Measurements from ENCODE around the gene MTERF4. TPM values are rescaled to one million over a fixed set of nuclear protein-coding genes. Genes with fewer than 3 reads are reported as not detected.
"Not testable (repeated sequence)": the region's sequence is repeated elsewhere in the genome, so short reads cannot be mapped to it uniquely, and the experiment has no call there.

Gene MTERF4
- total and polyA plus RNA-seq, 3 experiments from 2014 or later = 46.4 to 49.2 (median 48.0) TPM

- peaks cover 9 to 85% (median 23%) of the 10 kb centered on the region in 3 donors for H3K36me3 Mint-ChIP-seq
- H3K4me3 Mint-ChIP-seq = peak overlapping the region in 3 of 7 donors; percentile 76 to 99 (median 97)
- no peaks in the 10 kb centered on the region for H3K9me3 Mint-ChIP-seq
These were observed 2.8 kb downstream of the MTERF4 start for GRCh38 chr2:241099246-241099645.

GRCh38 chr2:241096979-241097378, 5.1 kb downstream of the MTERF4 start:
- H3K4me3 ChIP-seq (ENCODE audit: low read length) = no peak overlapping the region
- peaks cover 9 to 91% (median 23%) of the 10 kb centered on the region in 3 donors for H3K36me3 Mint-ChIP-seq
- peak overlapping the region in 1 of 7 donors; percentile 61 for H3K4me3 Mint-ChIP-seq
- CTCF ChIA-PET = no interaction called here
- POLR2A ChIA-PET = interaction anchor here (2.1 kb wide), 2 partner anchors 12 to 52 kb away, joined by 11 to 15 read pairs; partner anchors contain the start of gene PASK
- no peaks in the 10 kb centered on the region for H3K9me3 ChIP-seq (ENCODE audit: low read length)
- H3K27ac Mint-ChIP-seq = peak overlapping the region; percentile 73 to 94 (median 84)
- H3K27me3 ChIP-seq (ENCODE audit: insufficient read depth, low read length, poor library complexity, severe bottlenecking) = no peaks in the 10 kb centered on the region
- no peak for DNase-seq
- H3K27ac ChIP-seq (ENCODE audit: low read depth, low read length) = no peak overlapping the region
- peaks cover 37% of the 10 kb centered on the region for H3K36me3 ChIP-seq (ENCODE audit: insufficient read depth, low read length)
- H3K4me1 Mint-ChIP-seq = peaks cover 41 to 84% (median 75%) of the 10 kb centered on the region in 3 donors
- H3K27me3 Mint-ChIP-seq = no peaks in the 10 kb centered on the region
- H3K9me3 Mint-ChIP-seq = no peaks in the 10 kb centered on the region
- peaks cover 58% of the 10 kb centered on the region for H3K4me1 ChIP-seq (ENCODE audit: insufficient read depth, low read length)

More at GRCh38 chr2:241099246-241099645, 2.8 kb downstream of the MTERF4 start:
- H3K27ac Mint-ChIP-seq = peak overlapping the region in 5 of 8 donors; percentile 29 to 94 (median 60)
- POLR2A ChIA-PET = no interaction called here
- CTCF ChIA-PET = no interaction called here
- Histone ChIP-seq H3K27me3 (ENCODE audit: insufficient read depth, low read length, poor library complexity, severe bottlenecking) (no peaks in the 10 kb centered on the region), H3K27ac (ENCODE audit: low read depth, low read length) (no peak overlapping the region), H3K4me1 (ENCODE audit: insufficient read depth, low read length) (peaks cover 73% of the 10 kb centered on the region), H3K36me3 (ENCODE audit: insufficient read depth, low read length) (peaks cover 28% of the 10 kb centered on the region), H3K9me3 (ENCODE audit: low read length) (no peaks in the 10 kb centered on the region), H3K4me3 (ENCODE audit: low read length) (no peak overlapping the region)
- no peaks in the 10 kb centered on the region for H3K27me3 Mint-ChIP-seq
- no peak for DNase-seq
- peaks cover 53 to 90% (median 85%) of the 10 kb centered on the region in 3 donors for H3K4me1 Mint-ChIP-seq

GRCh38 chr2:241095594-241096290, 6.3 kb downstream of the MTERF4 start:
- no peak overlapping the region for H3K27ac ChIP-seq (ENCODE audit: low read depth, low read length)
- H3K36me3 ChIP-seq (ENCODE audit: insufficient read depth, low read length) = peaks cover 41% of the 10 kb centered on the region
- H3K4me1 ChIP-seq (ENCODE audit: insufficient read depth, low read length) = peaks cover 50% of the 10 kb centered on the region
- peak overlapping the region; percentile 2 to 79 (median 61) for H3K4me3 Mint-ChIP-seq
- peaks cover 0 to 2% of the 10 kb centered on the region in 2 donors for H3K27me3 Mint-ChIP-seq
- H3K27me3 ChIP-seq (ENCODE audit: insufficient read depth, low read length, poor library complexity, severe bottlenecking) = no peaks in the 10 kb centered on the region
- H3K27ac Mint-ChIP-seq = peak overlapping the region; percentile 77 to 98 (median 92)
- H3K36me3 Mint-ChIP-seq = peaks cover 9 to 95% (median 25%) of the 10 kb centered on the region in 3 donors
- ChIA-PET CTCF (interaction anchor here (0.8 to 2.5 kb wide), 7 partner anchors 9 to 55 kb away, joined by 3 to 18 read pairs (median 4); partner anchors contain the start of genes PASK and PPP1R7), POLR2A (interaction anchor here (0.5 to 2.1 kb wide), 7 partner anchors 11 to 491 kb away, joined by 3 to 15 read pairs (median 6); partner anchors contain the start of gene PASK)
- no peaks in the 10 kb centered on the region for H3K9me3 ChIP-seq (ENCODE audit: low read length)
- H3K9me3 Mint-ChIP-seq = no peaks in the 10 kb centered on the region
- H3K4me3 ChIP-seq (ENCODE audit: low read length) = peak overlapping the region; percentile 9
- peaks cover 40 to 82% (median 81%) of the 10 kb centered on the region in 3 donors for H3K4me1 Mint-ChIP-seq
- peak in 4 of 5 donors; percentile 50 to 83 (median 74) for DNase-seq

- ChIA-PET CTCF (interaction anchor here (0.8 to 2.5 kb wide), 7 partner anchors 9 to 56 kb away, joined by 3 to 18 read pairs (median 4); partner anchors contain the start of genes PASK and PPP1R7), POLR2A (interaction anchor here (0.5 to 2.1 kb wide), 6 partner anchors 12 to 491 kb away, joined by 4 to 15 read pairs (median 8); partner anchors contain the start of gene PASK)
- peak overlapping the region; percentile 9 for H3K4me3 ChIP-seq (ENCODE audit: low read length)
- no peak for DNase-seq
- Mint-ChIP-seq H3K4me3 (peak overlapping the region in 1 of 7 donors; percentile 77), H3K4me1 (peaks cover 43 to 74% (median 73%) of the 10 kb centered on the region in 3 donors), H3K9me3 (no peaks in the 10 kb centered on the region), H3K36me3 (peaks cover 9 to 92% (median 25%) of the 10 kb centered on the region in 3 donors), H3K27ac (peak overlapping the region in 6 of 8 donors; percentile 23 to 95 (median 78)), H3K27me3 (peaks cover 0 to 2% of the 10 kb centered on the region in 2 donors)
- no peaks in the 10 kb centered on the region for H3K27me3 ChIP-seq (ENCODE audit: insufficient read depth, low read length, poor library complexity, severe bottlenecking)
- no peaks in the 10 kb centered on the region for H3K9me3 ChIP-seq (ENCODE audit: low read length)
- peaks cover 43% of the 10 kb centered on the region for H3K4me1 ChIP-seq (ENCODE audit: insufficient read depth, low read length)
- peaks cover 44% of the 10 kb centered on the region for H3K36me3 ChIP-seq (ENCODE audit: insufficient read depth, low read length)
- H3K27ac ChIP-seq (ENCODE audit: low read depth, low read length) = no peak overlapping the region
These were observed 7.1 kb downstream of the MTERF4 start for GRCh38 chr2:241094924-241095420.

GRCh38 chr2:241094172-241094571, 7.9 kb downstream of the MTERF4 start:
- H3K27ac ChIP-seq (ENCODE audit: low read depth, low read length) = no peak overlapping the region
- peaks cover 45% of the 10 kb centered on the region for H3K36me3 ChIP-seq (ENCODE audit: insufficient read depth, low read length)
- H3K4me3 Mint-ChIP-seq = no peak overlapping the region
- peaks cover 35% of the 10 kb centered on the region for H3K4me1 ChIP-seq (ENCODE audit: insufficient read depth, low read length)
- peaks cover 0 to 2% of the 10 kb centered on the region in 2 donors for H3K27me3 Mint-ChIP-seq
- no peaks in the 10 kb centered on the region for H3K27me3 ChIP-seq (ENCODE audit: insufficient read depth, low read length, poor library complexity, severe bottlenecking)
- POLR2A ChIA-PET = interaction anchor here (0.6 kb wide), 1 partner anchor 18 kb away, joined by 3 read pairs; no protein-coding TSS in a partner anchor
- H3K27ac Mint-ChIP-seq = peak overlapping the region in 1 of 8 donors; percentile 50
- no peak overlapping the region for H3K4me3 ChIP-seq (ENCODE audit: low read length)
- peaks cover 39 to 66% (median 65%) of the 10 kb centered on the region in 3 donors for H3K4me1 Mint-ChIP-seq
- no peaks in the 10 kb centered on the region for H3K9me3 Mint-ChIP-seq
- CTCF ChIA-PET = interaction anchor here (1.8 to 2.5 kb wide), 2 partner anchors 14 to 16 kb away, joined by 4 to 18 read pairs; no protein-coding TSS in a partner anchor
- no peaks in the 10 kb centered on the region for H3K9me3 ChIP-seq (ENCODE audit: low read length)
- H3K36me3 Mint-ChIP-seq = peaks cover 9 to 90% (median 23%) of the 10 kb centered on the region in 3 donors
- DNase-seq = no peak

GRCh38 chr2:241093133-241093781, 8.8 kb downstream of the MTERF4 start:
- not testable (repeated sequence) for H3K27me3 ChIP-seq (ENCODE audit: insufficient read depth, low read length, poor library complexity, severe bottlenecking); H3K4me3 ChIP-seq (ENCODE audit: low read length); DNase-seq; H3K9me3 ChIP-seq (ENCODE audit: low read length); H3K9me3 Mint-ChIP-seq; H3K27me3 Mint-ChIP-seq; H3K27ac ChIP-seq (ENCODE audit: low read depth, low read length); H3K4me3 Mint-ChIP-seq
- Mint-ChIP-seq H3K27ac (peak overlapping the region in 1 of 8 donors; percentile 78), H3K36me3 (peaks cover 9 to 90% (median 21%) of the 10 kb centered on the region in 3 donors), H3K4me1 (peaks cover 33 to 59% (median 56%) of the 10 kb centered on the region in 3 donors)
- ChIA-PET POLR2A (interaction anchor here (0.6 to 1.4 kb wide), 3 partner anchors 9 to 56 kb away, joined by 3 to 4 read pairs (median 3); partner anchors contain the start of gene MTERF4), CTCF (interaction anchor here (0.7 to 2.5 kb wide), 5 partner anchors 10 to 57 kb away, joined by 3 to 18 read pairs (median 3); partner anchors contain the start of gene PPP1R7)
- Histone ChIP-seq H3K4me1 (ENCODE audit: insufficient read depth, low read length) (peaks cover 35% of the 10 kb centered on the region), H3K36me3 (ENCODE audit: insufficient read depth, low read length) (peaks cover 52% of the 10 kb centered on the region)

- no peak overlapping the region for H3K4me3 Mint-ChIP-seq
- Histone ChIP-seq H3K27me3 (ENCODE audit: insufficient read depth, low read length, poor library complexity, severe bottlenecking) (no peaks in the 10 kb centered on the region), H3K36me3 (ENCODE audit: insufficient read depth, low read length) (peaks cover 52% of the 10 kb centered on the region), H3K9me3 (ENCODE audit: low read length) (no peaks in the 10 kb centered on the region), H3K4me1 (ENCODE audit: insufficient read depth, low read length) (peaks cover 33% of the 10 kb centered on the region), H3K27ac (ENCODE audit: low read depth, low read length) (no peak overlapping the region), H3K4me3 (ENCODE audit: low read length) (no peak overlapping the region)
- ChIA-PET CTCF (interaction anchor here (0.7 to 1.1 kb wide), 3 partner anchors 10 to 58 kb away, joined by 3 read pairs; partner anchors contain the start of gene PPP1R7), POLR2A (interaction anchor here (0.8 to 1.4 kb wide), 2 partner anchors 10 to 57 kb away, joined by 3 to 4 read pairs; partner anchors contain the start of gene MTERF4)
- H3K36me3 Mint-ChIP-seq = peaks cover 9 to 91% (median 24%) of the 10 kb centered on the region in 3 donors
- peak overlapping the region in 2 of 8 donors; percentile 23 to 78 for H3K27ac Mint-ChIP-seq
- peaks cover 0 to 2% of the 10 kb centered on the region in 2 donors for H3K27me3 Mint-ChIP-seq
- H3K4me1 Mint-ChIP-seq = peaks cover 31 to 56% (median 50%) of the 10 kb centered on the region in 3 donors
- no peak for DNase-seq
- H3K9me3 Mint-ChIP-seq = no peaks in the 10 kb centered on the region
These were observed 9.4 kb downstream of the MTERF4 start for GRCh38 chr2:241092677-241093076.

All from CD8-positive, alpha-beta memory T cell (primary cell).